Neural cell (in vitro differentiated cells): ENCODE results near the gene CADM4. TPM values are rescaled to one million over a fixed set of nuclear protein-coding genes. Genes with fewer than 3 reads are reported as not detected.

Experiments
- H2AFZ ChIP-seq: fragments of 200-600, 300-800 bp; sonication (generic), shearing (Covaris generic); 2 replicates; pipeline ENCODE4 v1.6.0; 2014; ENCODE audit warnings: low read depth, mild to moderate bottlenecking, antibody characterized with exemption, low read length, moderate library complexity
- H3F3A ChIP-seq: fragments of 200-600 bp; shearing (Covaris generic); 2 replicates; pipeline ENCODE4 v1.6.1; 2016; ENCODE audit warnings: mild to moderate bottlenecking, moderate library complexity, mixed read lengths, antibody characterized with exemption, low read length; ENCODE audit not compliant: insufficient read depth, poor library complexity, severe bottlenecking
- H3K27ac ChIP-seq: fragments of 200-600, 300-800 bp; sonication (generic), shearing (Covaris generic); 2 replicates; pipeline ENCODE4 v1.5.1; 2014; ENCODE audit warnings: mild to moderate bottlenecking, low read length, moderate library complexity
- H3K27me3 ChIP-seq: fragments of 300-800, 200-600 bp; sonication (generic), shearing (Covaris generic); 2 replicates; pipeline ENCODE4 v1.6.0; 2014; ENCODE audit warnings: mild to moderate bottlenecking, low read depth, low read length, moderate library complexity; ENCODE audit not compliant: insufficient read depth
- H3K36me3 ChIP-seq: fragments of 300-800, 200-600 bp; sonication (generic), shearing (Covaris generic); 2 replicates; pipeline ENCODE4 v1.5.1; 2014; ENCODE audit warnings: mild to moderate bottlenecking, antibody characterized with exemption, low read length, moderate library complexity; ENCODE audit not compliant: insufficient read depth
- H3K4me2 ChIP-seq: fragments of 300-800, 200-600 bp; sonication (generic), shearing (Covaris generic); 2 replicates; pipeline ENCODE4 v1.6.0; 2014; ENCODE audit warnings: mild to moderate bottlenecking, low read length
- H3K4me3 ChIP-seq: fragments of 300-800, 200-600 bp; sonication (generic), shearing (Covaris generic); 2 replicates; pipeline ENCODE4 v1.5.1; 2014; ENCODE audit warnings: mild to moderate bottlenecking, low read length, moderate library complexity
- H3K79me2 ChIP-seq: fragments of 200-600 bp; shearing (Covaris generic); replicated peaks from 2 replicates; pipeline ENCODE4 v1.6.0; 2014; ENCODE audit warnings: mild to moderate bottlenecking, low read length, moderate library complexity; ENCODE audit not compliant: insufficient read depth
- H3K9ac ChIP-seq: fragments of 300-800, 200-600 bp; sonication (generic), shearing (Covaris generic); 2 replicates; pipeline ENCODE4 v1.6.1; 2016; ENCODE audit warnings: mild to moderate bottlenecking, low read length, mixed read lengths
- H3K9me2 ChIP-seq: fragments of 200-600 bp; shearing (Covaris generic); 2 replicates; pipeline ENCODE4 v1.6.1; 2016; ENCODE audit warnings: mild to moderate bottlenecking, low read length, mixed read lengths; ENCODE audit not compliant: insufficient read depth
- H3K9me3 ChIP-seq: fragments of 200-600, 300-800 bp; sonication (generic), shearing (Covaris generic); 2 replicates; pipeline ENCODE4 v1.6.1; 2016; ENCODE audit warnings: mild to moderate bottlenecking, mixed run types, low read length, moderate library complexity, mixed read lengths
- H4K20me1 ChIP-seq: fragments of 200-600 bp; shearing (Covaris generic); 2 replicates; pipeline ENCODE4 v1.6.1; 2016; ENCODE audit warnings: mild to moderate bottlenecking, mixed run types; ENCODE audit not compliant: insufficient read depth
- EP300 ChIP-seq: fragments of 450-650 bp; conservative IDR thresholded peaks from 2 replicates; pipeline ENCODE4 v1.6.1; 2014; ENCODE audit warnings: antibody characterized with exemption, mild to moderate bottlenecking, moderate library complexity; ENCODE audit not compliant: poor library complexity, severe bottlenecking
- EZH2 ChIP-seq: fragments of 200-600, 300-800 bp; shearing (Covaris generic), sonication (generic); IDR thresholded peaks from 2 replicates; pipeline ENCODE4 v1.6.1; 2014; ENCODE audit warnings: antibody characterized with exemption, low read length, borderline replicate concordance, mild to moderate bottlenecking; ENCODE audit not compliant: insufficient read depth, poor library complexity, severe bottlenecking
- MXI1 ChIP-seq: fragments of 450-650 bp; conservative IDR thresholded peaks from 2 replicates; pipeline ENCODE4 v1.6.1; 2014; ENCODE audit warnings: antibody characterized with exemption, mild to moderate bottlenecking; ENCODE audit not compliant: poor library complexity, severe bottlenecking
- POLR2AphosphoS5 ChIP-seq: IDR thresholded peaks from 2 replicates; pipeline ENCODE4 v1.6.1; 2012
- RAD21 ChIP-seq: fragments of 450-650 bp; conservative IDR thresholded peaks from 2 replicates; pipeline ENCODE4 v1.6.1; 2014; ENCODE audit warnings: antibody characterized with exemption, mild to moderate bottlenecking, moderate library complexity
- SMC3 ChIP-seq: fragments of 450-650 bp; conservative IDR thresholded peaks from 2 replicates; pipeline ENCODE4 v1.6.1; 2014; ENCODE audit warnings: antibody characterized with exemption, mild to moderate bottlenecking, moderate library complexity; ENCODE audit not compliant: poor library complexity
- TAF1 ChIP-seq: IDR thresholded peaks from 2 replicates; pipeline ENCODE4 v1.6.1; 2012; ENCODE audit warnings: low read depth
- polyA plus RNA-seq: library from polyadenylated mRNA; depleted of rRNA; stranded (reverse); fragments of >200 nt; gene quantifications from 2 replicates; pipeline ENCODE4 v1.2.3, GENCODE V29; 2014
- TF ChIP-seq, protein P1 (sequence below): fragments of 450-650 bp; IDR thresholded peaks from 2 replicates; pipeline ENCODE4 v1.5.1; 2014; ENCODE audit warnings: antibody characterized with exemption, mild to moderate bottlenecking, moderate library complexity; ENCODE audit not compliant: poor library complexity, severe bottlenecking
- TF ChIP-seq, protein P2 (sequence below): IDR thresholded peaks from 2 replicates; pipeline ENCODE4 v1.6.1; 2012; ENCODE audit warnings: borderline replicate concordance

CADM4 gene
- polyA plus RNA-seq, 1 donor from 2014 or later = 211 TPM

DNA sequence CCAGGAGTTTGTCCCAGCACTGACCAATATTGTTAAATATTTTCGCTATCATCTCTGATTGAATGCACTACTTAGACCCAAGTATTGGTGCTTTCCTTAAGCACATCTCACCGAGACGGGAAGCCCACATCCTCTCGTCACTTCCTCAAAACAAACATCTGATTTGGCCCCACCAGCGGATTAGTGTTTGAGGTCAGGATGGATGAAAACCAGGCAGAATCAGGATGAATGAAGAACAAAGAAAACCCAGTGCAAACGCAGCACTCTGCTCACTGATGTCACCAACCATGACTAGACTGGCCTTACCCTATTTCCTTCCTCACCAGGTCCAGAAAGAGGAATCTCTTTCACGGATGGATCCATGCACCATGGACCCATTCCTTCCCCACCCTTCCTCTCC lies 24.4 kb upstream of the CADM4 start:
- no peak overlapping the region for H3K4me3 ChIP-seq
- H3K36me3 ChIP-seq = no peaks in the 10 kb centered on the region
- H2AFZ ChIP-seq = no peak overlapping the region
- TF ChIP-seq SMC3 (no peak), TAF1 (no peak), EZH2 (no peak), EP300 (no peak), POLR2AphosphoS5 (no peak), RAD21 (no peak), MXI1 (no peak)
- TF ChIP-seq, protein P1, sequence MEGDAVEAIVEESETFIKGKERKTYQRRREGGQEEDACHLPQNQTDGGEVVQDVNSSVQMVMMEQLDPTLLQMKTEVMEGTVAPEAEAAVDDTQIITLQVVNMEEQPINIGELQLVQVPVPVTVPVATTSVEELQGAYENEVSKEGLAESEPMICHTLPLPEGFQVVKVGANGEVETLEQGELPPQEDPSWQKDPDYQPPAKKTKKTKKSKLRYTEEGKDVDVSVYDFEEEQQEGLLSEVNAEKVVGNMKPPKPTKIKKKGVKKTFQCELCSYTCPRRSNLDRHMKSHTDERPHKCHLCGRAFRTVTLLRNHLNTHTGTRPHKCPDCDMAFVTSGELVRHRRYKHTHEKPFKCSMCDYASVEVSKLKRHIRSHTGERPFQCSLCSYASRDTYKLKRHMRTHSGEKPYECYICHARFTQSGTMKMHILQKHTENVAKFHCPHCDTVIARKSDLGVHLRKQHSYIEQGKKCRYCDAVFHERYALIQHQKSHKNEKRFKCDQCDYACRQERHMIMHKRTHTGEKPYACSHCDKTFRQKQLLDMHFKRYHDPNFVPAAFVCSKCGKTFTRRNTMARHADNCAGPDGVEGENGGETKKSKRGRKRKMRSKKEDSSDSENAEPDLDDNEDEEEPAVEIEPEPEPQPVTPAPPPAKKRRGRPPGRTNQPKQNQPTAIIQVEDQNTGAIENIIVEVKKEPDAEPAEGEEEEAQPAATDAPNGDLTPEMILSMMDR = no peak
- TF ChIP-seq, protein P2, sequence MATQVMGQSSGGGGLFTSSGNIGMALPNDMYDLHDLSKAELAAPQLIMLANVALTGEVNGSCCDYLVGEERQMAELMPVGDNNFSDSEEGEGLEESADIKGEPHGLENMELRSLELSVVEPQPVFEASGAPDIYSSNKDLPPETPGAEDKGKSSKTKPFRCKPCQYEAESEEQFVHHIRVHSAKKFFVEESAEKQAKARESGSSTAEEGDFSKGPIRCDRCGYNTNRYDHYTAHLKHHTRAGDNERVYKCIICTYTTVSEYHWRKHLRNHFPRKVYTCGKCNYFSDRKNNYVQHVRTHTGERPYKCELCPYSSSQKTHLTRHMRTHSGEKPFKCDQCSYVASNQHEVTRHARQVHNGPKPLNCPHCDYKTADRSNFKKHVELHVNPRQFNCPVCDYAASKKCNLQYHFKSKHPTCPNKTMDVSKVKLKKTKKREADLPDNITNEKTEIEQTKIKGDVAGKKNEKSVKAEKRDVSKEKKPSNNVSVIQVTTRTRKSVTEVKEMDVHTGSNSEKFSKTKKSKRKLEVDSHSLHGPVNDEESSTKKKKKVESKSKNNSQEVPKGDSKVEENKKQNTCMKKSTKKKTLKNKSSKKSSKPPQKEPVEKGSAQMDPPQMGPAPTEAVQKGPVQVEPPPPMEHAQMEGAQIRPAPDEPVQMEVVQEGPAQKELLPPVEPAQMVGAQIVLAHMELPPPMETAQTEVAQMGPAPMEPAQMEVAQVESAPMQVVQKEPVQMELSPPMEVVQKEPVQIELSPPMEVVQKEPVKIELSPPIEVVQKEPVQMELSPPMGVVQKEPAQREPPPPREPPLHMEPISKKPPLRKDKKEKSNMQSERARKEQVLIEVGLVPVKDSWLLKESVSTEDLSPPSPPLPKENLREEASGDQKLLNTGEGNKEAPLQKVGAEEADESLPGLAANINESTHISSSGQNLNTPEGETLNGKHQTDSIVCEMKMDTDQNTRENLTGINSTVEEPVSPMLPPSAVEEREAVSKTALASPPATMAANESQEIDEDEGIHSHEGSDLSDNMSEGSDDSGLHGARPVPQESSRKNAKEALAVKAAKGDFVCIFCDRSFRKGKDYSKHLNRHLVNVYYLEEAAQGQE = no peak
- no peak overlapping the region for H3K4me2 ChIP-seq
- no peak overlapping the region for H3K9ac ChIP-seq
- no peaks in the 10 kb centered on the region for H4K20me1 ChIP-seq
- H3F3A ChIP-seq = no peaks in the 10 kb centered on the region
- no peaks in the 10 kb centered on the region for H3K79me2 ChIP-seq
- H3K9me2 ChIP-seq = no peaks in the 10 kb centered on the region
- H3K27me3 ChIP-seq = peaks cover 18% of the 10 kb centered on the region
- H3K9me3 ChIP-seq = no peaks in the 10 kb centered on the region
- H3K27ac ChIP-seq = no peak overlapping the region

DNA sequence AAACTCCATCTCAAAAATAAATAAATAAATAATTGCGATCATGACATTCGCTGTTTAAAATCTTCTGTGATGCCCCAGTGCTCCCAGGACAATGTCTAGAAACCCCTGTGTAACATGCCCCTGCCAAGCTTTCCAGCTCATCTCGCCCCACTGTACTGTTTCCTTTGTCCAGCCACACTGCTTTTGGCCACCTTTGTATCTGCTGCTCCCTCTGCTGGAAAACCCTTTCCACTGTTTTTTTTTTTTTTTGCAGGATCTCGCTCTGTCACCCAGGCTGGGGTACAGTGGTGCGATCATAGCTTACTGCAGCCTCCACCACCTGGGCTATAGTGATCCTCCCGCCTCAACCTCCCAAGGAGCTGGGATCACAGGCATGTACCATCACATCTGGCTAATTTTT lies 22.8 kb upstream of the CADM4 start:
- Histone ChIP-seq H3F3A (no peaks in the 10 kb centered on the region), H3K9me3 (no peaks in the 10 kb centered on the region), H3K4me2 (no peak overlapping the region), H4K20me1 (no peaks in the 10 kb centered on the region), H3K9ac (no peak overlapping the region), H3K27me3 (peaks cover 3% of the 10 kb centered on the region), H3K79me2 (no peaks in the 10 kb centered on the region), H3K27ac (no peak overlapping the region), H3K4me3 (no peak overlapping the region), H2AFZ (no peak overlapping the region), H3K9me2 (no peaks in the 10 kb centered on the region), H3K36me3 (no peaks in the 10 kb centered on the region)
- TF ChIP-seq EP300 (no peak), RAD21 (no peak), SMC3 (no peak), MXI1 (no peak), TAF1 (no peak), EZH2 (no peak), POLR2AphosphoS5 (no peak)
- TF ChIP-seq, protein P1 = no peak
- TF ChIP-seq, protein P2 = no peak
